Activated CD4-positive, alpha-beta T cell treated with anti-CD3 and anti-CD28 coated beads, Interleukin-2, amount 10 ng/mL, durations not matched to agents 24 days and 14 days (primary cell): Measurements from ENCODE around the gene MYO1G. TPM values are rescaled to one million over a fixed set of nuclear protein-coding genes. Genes with fewer than 3 reads are reported as not detected.
"Not testable (repeated sequence)": the region's sequence is repeated elsewhere in the genome, so short reads cannot be mapped to it uniquely, and the experiment has no call there.

ENCODE experiments used
- DNase-seq: peaks from one replicate; pipeline ENCODE4 v3.0.0; 2022
- H3K27ac Mint-ChIP-seq: one replicate; pipeline ENCODE4 v1.8.0; 2022; ENCODE audit warnings: mild to moderate bottlenecking, mixed read lengths
- H3K27me3 Mint-ChIP-seq: one replicate; pipeline ENCODE4 v1.8.0; 2022; ENCODE audit warnings: mixed read lengths
- H3K36me3 Mint-ChIP-seq: one replicate; pipeline ENCODE4 v1.8.0; 2022; ENCODE audit warnings: low read depth, mild to moderate bottlenecking, mixed read lengths
- H3K4me1 Mint-ChIP-seq: one replicate; pipeline ENCODE4 v1.8.0; 2021; ENCODE audit warnings: mixed read lengths
- H3K4me3 Mint-ChIP-seq: one replicate; pipeline ENCODE4 v1.8.0; 2022; ENCODE audit warnings: mild to moderate bottlenecking, moderate library complexity, mixed read lengths
- H3K9me3 Mint-ChIP-seq: one replicate; pipeline ENCODE4 v1.8.0; 2021; ENCODE audit warnings: mixed read lengths
- intact Hi-C: fragments of 100-400 bp; cut with micrococcal nuclease; formaldehyde crosslinking; loops from one replicate; pipeline ENCODE4 v1.15.1; 2023
- total RNA-seq: library from RNA; stranded (reverse); gene quantifications from 2 replicates; pipeline ENCODE4 v1.2.3, GENCODE V29; 2022

The MYO1G gene
- 283 and 290 TPM in 2 replicates for total RNA-seq

DNA sequence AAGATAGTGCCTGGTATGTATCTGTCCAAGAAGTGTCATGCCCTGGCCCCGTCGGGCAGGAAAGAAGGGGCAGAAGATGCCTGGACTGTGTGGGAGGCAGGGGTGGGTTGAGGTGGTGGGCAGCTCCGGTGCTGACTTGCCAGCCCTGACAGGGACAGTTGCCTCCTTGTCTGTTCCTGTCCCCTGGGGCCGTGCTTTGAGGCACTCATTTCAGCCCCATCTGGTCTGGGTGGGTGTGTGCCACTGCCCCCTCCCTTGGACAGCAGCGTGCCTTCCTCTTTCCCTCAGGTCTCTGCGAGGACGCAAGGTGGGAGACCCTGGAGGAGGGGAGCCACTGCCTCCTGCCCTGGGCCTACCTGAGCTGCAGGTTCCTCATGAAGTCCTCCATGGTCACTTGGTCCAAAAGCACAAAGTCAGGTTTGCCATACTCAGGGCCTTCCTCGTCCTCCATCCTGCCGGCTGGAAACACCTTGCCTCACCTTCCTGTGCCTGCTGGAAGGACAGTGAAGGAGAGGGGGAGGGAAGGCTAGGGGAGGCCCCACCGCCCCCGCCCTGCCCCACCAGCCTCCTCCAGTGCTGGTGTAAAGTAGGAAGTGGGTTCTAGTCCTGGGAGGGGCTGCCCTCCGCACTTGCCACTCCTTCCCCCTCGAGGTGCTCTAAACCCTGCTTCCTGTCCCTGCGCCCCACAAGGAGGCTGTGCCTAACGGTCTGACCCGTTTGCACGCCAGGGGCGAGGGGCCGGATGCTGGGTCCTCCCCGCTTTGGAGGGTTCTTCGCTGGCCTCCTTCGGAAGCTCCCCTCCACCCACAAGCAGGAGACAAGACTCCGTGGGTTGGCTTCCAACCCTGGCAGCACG is at the start of gene MYO1G:
TSS of gene MYO1G (minus strand) at position 505 of the 856 bp plus-strand sequence. CDS start at position 451, 54 bp downstream.
- Mint-ChIP-seq H3K4me3 (peak within 1 kb of the TSS; percentile 93), H3K27ac (peak within 1 kb of the TSS; percentile 90), H3K27me3 (no peaks in the 10 kb centered on the region), H3K36me3 (peaks cover 69% of the 10 kb centered on the region), H3K4me1 (peaks cover 57% of the 10 kb centered on the region), H3K9me3 (no peaks in the 10 kb centered on the region)
- DNase-seq, result peak; percentile 97
- intact Hi-C loops, result loop anchor here (1.0 to 5.0 kb wide), 7 partner anchors 21 to 396 kb away; partner anchors contain the start of genes H2AZ2, OGDH, PPIA and PURB

DNA sequence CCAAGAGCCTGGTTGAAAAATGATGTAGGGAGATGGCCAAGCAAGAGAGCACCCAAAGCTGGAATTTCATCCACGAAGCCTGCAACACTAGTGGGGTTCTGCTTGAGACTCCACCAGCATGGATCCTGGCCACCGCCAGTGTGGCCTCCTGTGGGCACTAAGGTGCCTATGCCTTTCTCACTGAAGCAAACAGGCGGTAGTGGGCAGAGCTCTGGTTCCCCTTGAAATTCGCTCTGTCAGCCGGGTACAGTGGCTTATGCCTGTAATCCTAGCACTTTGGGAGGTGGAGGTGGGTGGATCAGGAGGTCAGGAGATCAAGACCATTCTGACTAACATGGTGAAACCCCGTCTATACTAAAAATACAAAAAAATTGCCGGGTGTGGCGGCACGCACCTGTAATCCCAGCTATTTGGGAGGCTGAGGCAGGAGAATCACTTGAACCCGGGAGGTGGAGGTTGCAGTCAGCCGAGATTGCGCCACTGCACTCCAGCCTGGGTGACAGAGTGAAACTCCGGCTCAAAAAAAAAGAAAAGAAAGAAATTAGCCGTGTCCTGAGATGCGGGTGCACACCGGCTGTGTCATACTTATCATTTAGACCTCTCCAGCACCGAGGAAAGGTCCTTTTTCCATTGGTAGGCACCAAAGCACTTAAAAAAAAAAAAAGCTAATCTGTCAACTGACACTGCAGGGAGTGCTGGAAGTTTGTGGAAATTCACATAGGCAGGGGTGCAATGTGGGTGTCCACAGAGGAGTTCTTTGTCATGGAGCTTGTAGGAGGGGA is 49.5 kb upstream of the MYO1G start:
- peaks cover 45% of the 10 kb centered on the region for H3K36me3 Mint-ChIP-seq
- no peaks in the 10 kb centered on the region for H3K9me3 Mint-ChIP-seq
- peak overlapping the region; percentile 85 for H3K4me3 Mint-ChIP-seq
- H3K4me1 Mint-ChIP-seq, result peaks cover 77% of the 10 kb centered on the region
- intact Hi-C loops, result loop anchor here (1.0 to 5.0 kb wide), 5 partner anchors 16 to 169 kb away; no protein-coding TSS in a partner anchor
- peak overlapping the region; percentile 85 for H3K27ac Mint-ChIP-seq
- H3K27me3 Mint-ChIP-seq, result no peaks in the 10 kb centered on the region
- peak; percentile 66 for DNase-seq

DNA sequence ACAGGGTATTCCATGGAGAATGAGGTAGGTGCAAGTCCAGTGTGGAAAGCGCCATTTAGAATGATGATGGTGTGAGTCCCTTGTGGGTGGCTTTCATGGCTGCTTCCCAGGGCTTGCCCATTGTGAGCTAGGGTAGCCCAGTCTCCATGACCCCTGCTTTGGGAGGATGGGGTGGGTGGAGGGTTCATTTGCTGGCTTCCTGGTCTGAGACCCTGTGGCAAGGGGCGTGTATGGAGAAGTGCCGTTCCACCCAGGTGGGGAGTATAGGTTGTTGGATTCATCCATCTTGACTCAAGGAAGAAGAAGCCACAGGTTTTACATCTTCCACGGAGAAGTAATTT is 48.9 kb upstream of the MYO1G start:
- Mint-ChIP-seq H3K9me3 (no peaks in the 10 kb centered on the region), H3K27me3 (no peaks in the 10 kb centered on the region), H3K4me3 (peak overlapping the region; percentile 85), H3K4me1 (peaks cover 74% of the 10 kb centered on the region), H3K27ac (peak overlapping the region; percentile 85), H3K36me3 (peaks cover 43% of the 10 kb centered on the region)
- intact Hi-C loops, result loop anchor here (1.0 to 5.0 kb wide), 7 partner anchors 9 to 170 kb away; partner anchors contain the start of gene TBRG4
- no peak for DNase-seq

DNA sequence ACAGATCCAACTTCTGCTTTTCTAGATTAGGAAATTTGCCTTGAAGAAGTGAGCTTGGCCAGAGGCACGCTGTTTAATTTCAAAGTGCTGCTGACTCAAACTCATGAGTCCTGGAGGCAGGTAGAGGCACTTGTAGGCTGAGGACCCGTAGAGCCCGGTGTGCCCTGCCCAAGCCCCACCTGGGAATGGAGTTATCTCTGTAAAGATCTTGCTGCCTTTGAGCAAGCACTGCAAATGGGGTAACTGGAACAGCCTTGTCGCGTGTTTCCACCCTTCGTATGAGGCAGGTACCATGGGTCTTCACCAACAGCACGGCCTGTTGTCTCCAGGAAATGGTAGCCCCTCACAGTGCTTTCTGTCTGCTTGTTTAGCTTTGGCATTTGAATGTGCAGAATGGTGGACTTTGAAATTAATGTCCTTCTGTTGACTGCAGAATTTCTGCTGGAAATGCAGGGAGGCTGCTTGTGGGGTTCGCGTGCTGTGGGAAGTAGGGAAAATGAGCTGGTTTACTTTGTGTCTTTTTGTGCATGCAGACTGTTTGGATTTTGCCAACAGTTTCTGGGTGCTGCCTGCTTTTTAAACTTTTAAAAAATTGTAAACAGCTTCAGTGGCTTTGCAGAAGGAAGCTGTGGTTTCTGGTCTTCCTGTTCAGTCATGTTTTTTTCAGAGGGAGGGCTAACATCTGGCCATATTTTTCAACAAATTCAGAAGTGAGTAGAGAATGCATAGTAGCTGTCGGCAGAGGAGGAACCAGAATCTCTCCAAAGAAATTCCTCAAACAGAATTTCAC is 48.4 kb upstream of the MYO1G start:
- intact Hi-C loops, result loop anchor here (1.0 to 5.0 kb wide), 5 partner anchors 9 to 170 kb away; partner anchors contain the start of gene TBRG4
- Mint-ChIP-seq H3K27me3 (no peaks in the 10 kb centered on the region), H3K4me3 (peak overlapping the region; percentile 85), H3K36me3 (peaks cover 40% of the 10 kb centered on the region), H3K27ac (peak overlapping the region; percentile 85), H3K9me3 (no peaks in the 10 kb centered on the region), H3K4me1 (peaks cover 68% of the 10 kb centered on the region)
- DNase-seq, result peak; percentile 84

DNA sequence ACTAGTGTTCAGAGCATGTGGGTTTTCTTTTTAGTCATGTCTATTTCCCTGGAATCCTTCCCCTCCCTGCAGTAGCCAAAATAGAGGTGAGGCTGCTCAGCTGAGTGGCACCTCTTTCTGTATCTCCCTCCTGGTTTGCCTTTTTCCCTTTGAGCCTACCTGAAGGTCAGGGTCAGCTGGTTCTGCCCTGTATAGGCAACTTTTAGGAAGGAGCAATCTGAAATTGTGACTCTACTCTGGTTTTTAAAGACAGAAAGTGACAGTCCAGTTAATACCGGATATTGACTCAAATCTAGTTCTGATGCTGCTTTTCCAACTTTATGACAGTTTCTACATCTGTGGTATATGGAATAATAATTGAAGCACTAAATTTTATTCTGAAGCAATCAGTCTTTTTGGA is 47.2 kb upstream of the MYO1G start:
- H3K4me1 Mint-ChIP-seq, result peaks cover 68% of the 10 kb centered on the region
- intact Hi-C loops, result loop anchor here (1.0 to 5.0 kb wide), 4 partner anchors 46 to 171 kb away; partner anchors contain the start of gene TBRG4
- DNase-seq, result no peak
- H3K27me3 Mint-ChIP-seq, result no peaks in the 10 kb centered on the region
- peaks cover 40% of the 10 kb centered on the region for H3K36me3 Mint-ChIP-seq
- H3K9me3 Mint-ChIP-seq, result no peaks in the 10 kb centered on the region
- H3K27ac Mint-ChIP-seq, result peak overlapping the region; percentile 83
- peak overlapping the region; percentile 51 for H3K4me3 Mint-ChIP-seq

DNA sequence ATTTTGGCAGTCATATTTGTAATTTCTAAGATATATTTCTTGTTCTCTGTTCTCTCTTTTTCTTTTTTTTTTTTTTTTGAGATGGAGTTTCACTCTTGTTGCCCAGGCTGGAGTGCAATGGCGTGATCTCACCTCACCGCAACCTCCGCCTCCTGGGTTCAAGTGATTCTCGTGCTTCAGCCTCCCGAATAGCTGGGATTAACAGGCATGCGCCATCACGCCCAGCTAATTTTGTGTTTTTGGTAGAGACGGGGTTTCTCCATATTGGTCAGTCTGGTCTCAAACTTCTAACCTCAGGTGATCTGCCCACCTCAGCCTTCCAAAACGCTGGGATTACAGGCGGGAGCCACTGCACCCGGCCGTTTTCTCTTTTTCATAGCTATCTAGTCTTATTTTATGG is 46.7 kb upstream of the MYO1G start:
- H3K4me3 Mint-ChIP-seq, result peak overlapping the region; percentile 51
- not testable (repeated sequence) for H3K27me3 Mint-ChIP-seq, H3K9me3 Mint-ChIP-seq, DNase-seq
- intact Hi-C loops, result loop anchor here (5.0 kb wide), 2 partner anchors 143 to 172 kb away; no protein-coding TSS in a partner anchor
- H3K27ac Mint-ChIP-seq, result peak overlapping the region; percentile 83
- peaks cover 40% of the 10 kb centered on the region for H3K36me3 Mint-ChIP-seq
- peaks cover 71% of the 10 kb centered on the region for H3K4me1 Mint-ChIP-seq

DNA sequence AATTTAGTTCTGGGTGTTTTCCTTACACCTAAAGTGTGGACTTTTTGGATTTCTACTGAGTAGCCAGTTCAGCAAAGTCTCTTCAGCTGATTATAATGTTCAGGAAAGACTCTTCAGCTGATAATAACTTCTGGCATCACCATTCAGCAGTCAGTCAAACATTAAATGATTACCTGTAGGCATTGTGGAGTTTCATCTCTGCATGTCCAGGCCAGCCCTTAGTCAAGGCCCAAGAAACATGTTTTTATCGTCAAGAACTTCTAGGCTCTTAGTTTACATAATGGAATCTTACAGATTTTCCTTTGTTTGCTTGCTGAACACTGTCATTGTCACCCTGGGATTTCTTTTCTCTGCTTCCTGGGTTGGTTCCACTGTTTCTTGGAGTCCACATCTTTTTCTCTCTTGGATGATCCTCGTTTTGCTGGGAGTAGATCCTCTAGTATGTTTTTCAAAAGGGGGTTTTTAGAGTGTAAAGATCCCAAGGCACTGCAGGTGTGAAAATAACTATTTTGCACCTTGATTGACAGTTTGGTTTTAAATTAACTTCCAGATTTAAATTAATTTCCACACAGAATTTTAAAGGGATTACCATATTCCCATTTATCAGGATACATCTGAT is 45.4 kb upstream of the MYO1G start:
- no peak for DNase-seq
- Mint-ChIP-seq H3K27me3 (no peaks in the 10 kb centered on the region), H3K9me3 (no peaks in the 10 kb centered on the region), H3K27ac (peak overlapping the region; percentile 72), H3K4me1 (peaks cover 68% of the 10 kb centered on the region), H3K36me3 (peaks cover 36% of the 10 kb centered on the region), H3K4me3 (no peak overlapping the region)
- intact Hi-C loops, result no loop called here

DNA sequence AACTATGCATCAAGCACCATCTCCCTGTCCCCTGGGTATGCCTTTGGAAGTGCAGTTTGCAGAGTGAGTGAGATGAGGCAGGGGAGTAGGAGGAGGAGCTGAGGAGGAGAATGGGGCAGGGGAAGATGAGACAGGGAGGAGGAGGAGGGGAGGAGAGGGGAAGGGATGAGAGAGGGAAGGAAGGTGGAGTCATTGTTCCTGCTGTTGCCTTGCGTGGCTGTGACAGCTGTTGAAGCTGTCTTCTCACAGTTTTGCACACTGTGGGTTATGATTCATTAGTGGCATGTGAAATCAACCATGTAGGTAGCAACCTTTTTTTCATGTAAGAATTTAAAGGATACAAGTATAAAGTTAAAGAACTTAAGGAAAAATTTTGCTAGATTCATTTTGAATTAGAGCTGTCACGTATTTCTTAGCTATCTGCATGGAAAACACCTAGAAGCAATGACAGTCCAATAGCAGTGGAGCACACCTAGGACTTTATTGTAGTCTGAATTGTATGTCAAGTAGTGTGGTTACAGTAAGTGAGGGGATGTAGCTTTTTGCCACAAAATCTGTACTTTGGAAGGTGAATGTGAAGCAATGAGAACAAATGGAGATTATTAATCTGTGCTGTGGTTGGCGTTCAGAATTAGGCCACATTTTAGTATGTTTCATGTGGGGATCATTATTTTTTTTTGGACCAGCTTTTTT is 42.9 kb upstream of the MYO1G start:
- intact Hi-C loops, result no loop called here
- DNase-seq, result no peak
- Mint-ChIP-seq H3K4me1 (peaks cover 50% of the 10 kb centered on the region), H3K27ac (peak overlapping the region; percentile 80), H3K9me3 (no peaks in the 10 kb centered on the region), H3K36me3 (peaks cover 24% of the 10 kb centered on the region), H3K4me3 (peak overlapping the region; percentile 22), H3K27me3 (no peaks in the 10 kb centered on the region)

DNA sequence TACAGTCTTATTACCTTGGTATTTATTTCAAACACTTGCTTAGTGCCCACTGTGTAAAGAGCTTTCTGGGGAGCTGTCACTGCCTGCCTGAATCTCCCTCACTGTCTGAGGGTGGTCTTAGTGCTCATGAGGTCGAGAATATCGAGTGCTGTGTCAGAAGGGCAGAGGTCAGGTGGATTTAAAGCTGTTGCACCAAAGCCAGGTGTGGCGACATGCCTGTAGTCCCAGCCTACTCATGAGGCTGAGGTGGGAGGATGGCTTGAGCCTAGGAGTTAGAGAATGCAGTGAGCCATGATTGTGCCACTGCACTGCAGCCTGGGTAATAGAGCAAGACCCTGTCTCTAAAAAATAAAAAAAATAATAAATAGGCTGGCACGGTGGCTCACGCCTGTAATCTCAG is 42.1 kb upstream of the MYO1G start:
- H3K9me3 Mint-ChIP-seq, result no peaks in the 10 kb centered on the region
- peak overlapping the region; percentile 22 for H3K27ac Mint-ChIP-seq
- H3K27me3 Mint-ChIP-seq, result no peaks in the 10 kb centered on the region
- H3K36me3 Mint-ChIP-seq, result peaks cover 25% of the 10 kb centered on the region
- H3K4me1 Mint-ChIP-seq, result peaks cover 46% of the 10 kb centered on the region
- DNase-seq, result no peak
- intact Hi-C loops, result no loop called here
- no peak overlapping the region for H3K4me3 Mint-ChIP-seq

GRCh38 chr7:45017253-45017652 is 38.4 kb upstream of the MYO1G start:
- no peak for DNase-seq
- intact Hi-C loops, result no loop called here
- H3K36me3 Mint-ChIP-seq, result peaks cover 30% of the 10 kb centered on the region
- H3K4me1 Mint-ChIP-seq, result peaks cover 36% of the 10 kb centered on the region
- no peaks in the 10 kb centered on the region for H3K9me3 Mint-ChIP-seq
- no peak overlapping the region for H3K4me3 Mint-ChIP-seq
- H3K27me3 Mint-ChIP-seq, result no peaks in the 10 kb centered on the region
- H3K27ac Mint-ChIP-seq, result peak overlapping the region; percentile 6

DNA sequence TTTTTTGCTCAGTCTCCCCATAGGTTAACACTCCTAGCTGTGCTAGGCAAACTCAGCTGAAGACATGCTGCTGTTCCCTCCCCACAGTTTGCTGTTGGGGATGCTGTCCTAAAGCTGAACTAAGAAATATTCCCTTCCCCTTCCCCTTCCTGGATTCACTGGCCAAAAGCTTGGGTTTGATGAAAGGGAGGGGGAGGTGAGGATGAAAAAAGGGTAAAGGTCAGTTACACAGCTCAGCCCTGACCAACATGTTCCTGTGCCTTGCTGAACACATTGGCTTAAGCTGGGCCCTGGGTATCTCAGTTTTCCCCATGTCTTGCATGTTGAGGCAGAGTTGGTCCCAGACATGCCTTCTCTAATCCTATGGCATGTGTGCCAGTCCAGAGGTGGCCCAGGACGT is 36.5 kb upstream of the MYO1G start:
- intact Hi-C loops, result no loop called here
- Mint-ChIP-seq H3K27ac (no peak overlapping the region), H3K9me3 (no peaks in the 10 kb centered on the region), H3K4me1 (peaks cover 26% of the 10 kb centered on the region), H3K36me3 (peaks cover 30% of the 10 kb centered on the region), H3K4me3 (no peak overlapping the region), H3K27me3 (no peaks in the 10 kb centered on the region)
- DNase-seq, result no peak

DNA sequence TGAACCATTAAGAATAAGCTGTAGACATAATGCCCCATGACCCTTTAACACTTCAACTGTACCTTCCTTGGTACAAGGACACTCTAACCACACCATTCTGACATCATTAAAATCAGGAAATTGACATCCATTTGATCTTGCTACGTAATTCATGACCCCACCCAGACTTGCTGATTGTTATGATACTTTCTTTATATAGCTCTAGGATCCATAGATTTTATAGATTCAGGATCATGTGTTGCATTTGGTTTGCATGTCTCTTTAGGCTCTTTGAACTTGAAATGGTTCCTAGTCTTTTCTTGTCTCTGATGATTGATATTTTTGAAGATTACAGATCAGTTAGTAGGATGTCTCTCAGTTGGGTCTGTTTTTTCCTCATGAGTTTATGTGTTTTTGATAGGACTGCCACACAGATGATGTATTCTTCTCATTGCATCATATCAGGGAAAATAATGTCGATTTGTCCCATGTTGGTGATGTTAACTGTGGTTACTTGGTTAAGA is 34.7 kb upstream of the MYO1G start:
- no peaks in the 10 kb centered on the region for H3K9me3 Mint-ChIP-seq
- H3K4me1 Mint-ChIP-seq, result peaks cover 31% of the 10 kb centered on the region
- intact Hi-C loops, result no loop called here
- H3K27ac Mint-ChIP-seq, result peak overlapping the region; percentile 43
- H3K27me3 Mint-ChIP-seq, result no peaks in the 10 kb centered on the region
- DNase-seq, result no peak
- peaks cover 33% of the 10 kb centered on the region for H3K36me3 Mint-ChIP-seq
- H3K4me3 Mint-ChIP-seq, result no peak overlapping the region
